HG02759 (cell line): ENCODE measurements around the gene NEK8.

Experiments used
- ATAC-seq: cut with Tn5 transposase; IDR thresholded peaks from one replicate; pipeline ENCODE4 v1.9.1; 2021; ENCODE audit warnings: mild to moderate bottlenecking, moderate library complexity; ENCODE audit not compliant: unreplicated experiment

The NEK8 gene

DNA sequence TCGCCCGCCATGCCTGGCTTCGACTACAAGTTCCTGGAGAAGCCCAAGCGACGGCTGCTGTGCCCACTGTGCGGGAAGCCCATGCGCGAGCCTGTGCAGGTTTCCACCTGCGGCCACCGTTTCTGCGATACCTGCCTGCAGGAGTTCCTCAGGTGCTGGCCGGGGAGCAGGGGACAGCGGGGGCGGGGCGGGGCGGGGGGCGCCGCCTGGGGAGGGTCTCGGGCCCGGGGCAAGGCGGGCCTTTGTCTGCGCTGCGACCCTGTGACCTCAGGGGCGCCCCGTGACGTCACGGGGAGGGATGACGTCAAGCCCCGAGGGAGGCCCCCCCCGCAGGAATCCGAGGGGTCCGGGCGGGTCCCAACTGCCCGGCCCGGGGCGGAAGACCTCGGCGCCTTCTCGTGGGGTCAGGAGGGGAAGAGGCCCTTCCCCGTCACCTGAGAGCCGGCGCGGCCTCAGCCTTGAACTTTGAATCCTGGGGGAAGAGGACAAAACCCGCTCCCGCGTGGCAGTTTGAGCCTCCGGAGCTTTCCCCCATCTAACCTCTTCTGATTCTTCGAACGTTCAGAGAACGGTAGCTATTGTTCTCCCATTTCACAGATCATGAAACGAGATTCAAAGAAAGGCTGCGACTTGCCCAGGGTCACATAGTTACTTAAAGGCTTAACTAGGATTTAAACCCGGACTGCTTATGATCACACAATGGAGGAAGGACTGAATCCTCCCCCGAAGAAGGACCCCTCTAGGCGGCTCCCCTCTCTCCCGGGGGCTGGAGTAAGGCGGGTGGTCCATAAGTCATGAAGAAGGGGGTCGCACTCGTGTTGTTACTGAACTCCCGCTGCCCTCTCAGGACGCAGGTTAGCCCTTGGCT is 15.8 kb downstream of the NEK8 start:
- ATAC-seq, result peak; percentile 42

DNA sequence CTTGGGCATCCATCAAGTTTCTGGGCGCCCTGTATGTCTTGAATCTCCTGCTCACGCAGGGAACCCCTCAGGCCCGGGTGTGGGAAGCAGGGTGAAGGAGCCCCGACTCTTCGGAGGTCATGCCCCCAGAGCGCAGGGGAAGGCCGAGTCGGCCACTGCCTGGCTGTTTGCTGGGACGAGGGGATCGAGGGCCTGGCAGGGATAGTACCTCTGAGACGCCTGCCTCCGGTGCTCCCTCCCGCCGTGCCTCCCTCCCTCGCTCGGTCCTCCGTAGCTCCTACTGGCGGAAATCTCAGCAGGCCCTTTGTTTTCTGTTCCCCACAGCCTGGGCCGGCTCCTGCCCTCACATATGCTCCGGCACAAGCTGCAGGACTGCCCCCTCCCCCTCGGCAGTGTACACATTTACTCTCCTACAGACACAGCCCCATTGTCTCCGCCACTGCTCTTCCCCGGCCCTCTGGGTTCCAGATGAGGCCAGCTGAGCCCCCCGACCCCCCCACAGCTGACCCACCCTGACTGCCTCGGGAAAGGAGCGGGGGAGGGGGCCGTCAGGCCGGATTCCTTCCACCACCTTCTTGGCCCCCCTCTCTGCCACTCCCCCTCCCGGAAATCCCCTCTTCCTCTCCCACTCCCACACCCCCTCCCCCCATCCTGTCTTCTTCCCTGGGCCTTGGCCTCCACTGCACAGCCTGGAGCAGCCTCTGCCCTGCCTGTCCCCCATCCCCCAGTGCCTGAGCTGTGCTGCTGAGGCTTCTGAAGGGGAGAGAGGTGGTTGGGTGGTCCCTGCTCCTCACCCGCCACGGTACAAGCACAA is 16.6 kb downstream of the NEK8 start:
- no peak for ATAC-seq

DNA sequence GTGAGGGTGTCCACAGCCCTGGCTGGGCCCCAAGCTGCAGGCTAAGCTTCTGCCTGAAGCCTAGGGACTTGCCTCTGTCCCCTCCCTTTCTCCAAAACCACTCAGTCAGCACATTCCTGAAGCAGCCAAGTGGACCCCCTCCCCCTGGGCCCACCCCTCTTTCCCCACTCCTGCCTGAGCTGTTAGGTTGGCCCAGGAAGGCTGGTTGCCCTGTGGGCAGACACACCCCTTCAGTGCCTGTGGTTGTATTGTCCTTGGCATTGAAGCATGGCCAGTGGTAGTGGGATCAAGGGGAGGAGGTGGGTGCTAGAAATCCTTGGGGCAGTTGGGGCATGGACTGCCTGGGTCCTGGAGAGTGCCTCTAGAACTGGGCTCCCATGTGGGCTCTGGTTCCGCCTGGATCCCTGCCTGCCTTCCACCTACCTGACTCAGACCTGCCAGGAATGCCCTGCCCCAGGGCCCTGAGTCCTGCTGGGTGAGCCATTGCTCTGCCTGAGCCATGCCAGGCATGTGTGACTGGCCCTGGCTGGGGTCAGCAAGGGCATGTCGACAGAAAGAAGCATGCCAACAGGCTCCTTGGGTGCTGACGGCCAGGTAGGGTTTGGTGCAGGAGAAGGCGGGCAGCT is 17.3 kb downstream of the NEK8 start:
- no peak for ATAC-seq

DNA sequence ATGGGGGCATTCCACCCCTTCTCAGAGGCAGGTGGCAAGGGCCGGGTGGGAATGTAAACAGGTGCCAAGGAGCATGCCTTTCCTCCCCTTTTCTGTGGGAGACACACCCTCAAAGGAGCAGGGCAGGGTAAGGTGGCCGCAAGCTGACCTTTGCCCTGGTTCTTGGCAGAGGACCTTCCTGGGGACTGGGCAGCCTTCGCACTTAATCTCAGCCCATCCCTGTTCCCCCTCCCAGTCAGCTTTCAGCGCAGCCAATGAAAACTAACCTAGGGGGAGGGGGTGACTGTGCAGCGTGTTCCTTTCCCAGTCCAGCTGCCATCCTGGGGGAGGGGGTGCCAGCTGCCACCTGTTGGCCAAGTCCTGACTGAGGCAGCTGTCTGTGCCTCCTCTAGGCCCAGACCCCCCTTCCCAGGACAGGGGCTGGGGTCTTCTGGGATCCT is 18.0 kb downstream of the NEK8 start:
- no peak for ATAC-seq

DNA sequence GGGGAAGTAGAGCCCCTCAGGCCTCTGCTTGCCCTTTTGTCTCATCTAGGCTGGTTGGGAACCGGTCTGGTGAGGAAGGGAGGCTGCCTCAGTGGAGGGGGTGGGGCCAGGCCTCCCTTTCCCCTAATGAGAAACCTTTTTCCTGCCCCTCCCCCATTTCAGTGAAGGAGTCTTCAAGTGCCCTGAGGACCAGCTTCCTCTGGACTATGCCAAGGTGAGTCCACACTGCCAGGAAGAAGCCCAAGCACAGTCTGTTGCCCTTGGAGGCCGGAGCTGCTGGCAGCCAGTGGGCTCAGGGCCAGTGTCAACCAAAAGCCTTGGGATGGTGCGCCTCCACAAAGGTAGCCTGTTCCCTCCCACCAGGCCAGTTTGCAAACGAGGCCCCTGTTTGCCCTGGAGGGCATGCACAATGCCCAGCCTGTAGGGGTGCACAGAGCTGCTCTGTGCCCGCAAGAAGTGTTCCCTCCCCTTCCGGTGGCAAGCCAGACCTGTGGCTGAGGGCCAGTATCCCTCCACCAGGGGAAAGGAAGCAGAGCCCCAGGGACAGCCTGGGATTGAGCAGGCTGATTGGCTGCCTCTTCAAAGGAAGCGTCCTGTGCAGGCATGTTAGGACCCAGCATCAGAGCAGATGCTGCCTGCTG is 18.6 kb downstream of the NEK8 start:
- no peak for ATAC-seq

DNA sequence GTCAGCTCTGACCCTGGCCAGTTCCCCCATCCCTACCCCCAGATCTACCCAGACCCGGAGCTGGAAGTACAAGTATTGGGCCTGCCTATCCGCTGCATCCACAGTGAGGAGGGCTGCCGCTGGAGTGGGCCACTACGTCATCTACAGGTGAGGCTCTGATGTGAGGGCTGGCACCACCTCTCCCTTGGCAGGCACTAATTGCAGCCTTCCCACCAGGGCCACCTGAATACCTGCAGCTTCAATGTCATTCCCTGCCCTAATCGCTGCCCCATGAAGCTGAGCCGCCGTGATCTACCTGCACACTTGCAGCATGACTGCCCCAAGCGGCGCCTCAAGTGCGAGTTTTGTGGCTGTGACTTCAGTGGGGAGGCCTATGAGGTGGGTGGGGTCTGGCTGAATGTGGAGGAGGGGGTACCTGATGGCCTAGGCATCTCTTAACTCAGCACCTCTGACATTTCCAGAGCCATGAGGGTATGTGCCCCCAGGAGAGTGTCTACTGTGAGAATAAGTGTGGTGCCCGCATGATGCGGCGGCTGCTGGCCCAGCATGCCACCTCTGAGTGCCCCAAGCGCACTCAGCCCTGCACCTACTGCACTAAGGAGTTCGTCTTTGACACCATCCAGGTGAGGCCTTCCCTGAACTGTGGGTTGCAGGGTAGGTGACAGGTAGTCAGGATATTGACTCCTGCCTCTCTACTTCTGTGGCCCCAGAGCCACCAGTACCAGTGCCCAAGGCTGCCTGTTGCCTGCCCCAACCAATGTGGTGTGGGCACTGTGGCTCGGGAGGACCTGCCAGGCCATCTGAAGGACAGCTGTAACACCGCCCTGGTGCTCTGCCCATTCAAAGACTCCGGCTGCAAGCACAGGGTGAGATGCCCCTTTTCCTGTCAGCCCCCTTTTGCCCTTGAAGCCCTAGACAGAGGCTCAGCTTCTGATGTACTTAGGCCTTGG is 19.5 kb downstream of the NEK8 start:
- no peak for ATAC-seq

DNA sequence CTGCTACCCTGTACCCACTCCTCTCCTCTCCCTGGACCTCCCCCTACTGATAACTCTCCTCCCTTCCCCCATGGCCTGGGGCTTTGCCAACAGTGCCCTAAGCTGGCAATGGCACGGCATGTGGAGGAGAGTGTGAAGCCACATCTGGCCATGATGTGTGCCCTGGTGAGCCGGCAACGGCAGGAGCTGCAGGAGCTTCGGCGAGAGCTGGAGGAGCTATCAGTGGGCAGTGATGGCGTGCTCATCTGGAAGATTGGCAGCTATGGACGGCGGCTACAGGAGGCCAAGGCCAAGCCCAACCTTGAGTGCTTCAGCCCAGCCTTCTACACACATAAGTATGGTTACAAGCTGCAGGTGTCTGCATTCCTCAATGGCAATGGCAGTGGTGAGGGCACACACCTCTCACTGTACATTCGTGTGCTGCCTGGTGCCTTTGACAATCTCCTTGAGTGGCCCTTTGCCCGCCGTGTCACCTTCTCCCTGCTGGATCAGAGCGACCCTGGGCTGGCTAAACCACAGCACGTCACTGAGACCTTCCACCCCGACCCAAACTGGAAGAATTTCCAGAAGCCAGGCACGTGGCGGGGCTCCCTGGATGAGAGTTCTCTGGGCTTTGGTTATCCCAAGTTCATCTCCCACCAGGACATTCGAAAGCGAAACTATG is 20.4 kb downstream of the NEK8 start:
- no peak for ATAC-seq

DNA sequence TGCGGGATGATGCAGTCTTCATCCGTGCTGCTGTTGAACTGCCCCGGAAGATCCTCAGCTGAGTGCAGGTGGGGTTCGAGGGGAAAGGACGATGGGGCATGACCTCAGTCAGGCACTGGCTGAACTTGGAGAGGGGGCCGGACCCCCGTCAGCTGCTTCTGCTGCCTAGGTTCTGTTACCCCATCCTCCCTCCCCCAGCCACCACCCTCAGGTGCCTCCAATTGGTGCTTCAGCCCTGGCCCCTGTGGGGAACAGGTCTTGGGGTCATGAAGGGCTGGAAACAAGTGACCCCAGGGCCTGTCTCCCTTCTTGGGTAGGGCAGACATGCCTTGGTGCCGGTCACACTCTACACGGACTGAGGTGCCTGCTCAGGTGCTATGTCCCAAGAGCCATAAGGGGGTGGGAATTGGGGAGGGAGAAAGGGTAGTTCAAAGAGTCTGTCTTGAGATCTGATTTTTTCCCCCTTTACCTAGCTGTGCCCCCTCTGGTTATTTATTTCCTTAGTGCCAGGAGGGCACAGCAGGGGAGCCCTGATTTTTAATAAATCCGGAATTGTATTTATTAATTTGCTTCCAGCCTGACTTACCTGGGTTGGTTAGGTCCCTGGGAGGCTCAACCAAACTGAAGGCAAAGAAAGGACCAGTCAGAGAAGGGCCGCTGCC is 21.1 kb downstream of the NEK8 start:
- ATAC-seq, result no peak

DNA sequence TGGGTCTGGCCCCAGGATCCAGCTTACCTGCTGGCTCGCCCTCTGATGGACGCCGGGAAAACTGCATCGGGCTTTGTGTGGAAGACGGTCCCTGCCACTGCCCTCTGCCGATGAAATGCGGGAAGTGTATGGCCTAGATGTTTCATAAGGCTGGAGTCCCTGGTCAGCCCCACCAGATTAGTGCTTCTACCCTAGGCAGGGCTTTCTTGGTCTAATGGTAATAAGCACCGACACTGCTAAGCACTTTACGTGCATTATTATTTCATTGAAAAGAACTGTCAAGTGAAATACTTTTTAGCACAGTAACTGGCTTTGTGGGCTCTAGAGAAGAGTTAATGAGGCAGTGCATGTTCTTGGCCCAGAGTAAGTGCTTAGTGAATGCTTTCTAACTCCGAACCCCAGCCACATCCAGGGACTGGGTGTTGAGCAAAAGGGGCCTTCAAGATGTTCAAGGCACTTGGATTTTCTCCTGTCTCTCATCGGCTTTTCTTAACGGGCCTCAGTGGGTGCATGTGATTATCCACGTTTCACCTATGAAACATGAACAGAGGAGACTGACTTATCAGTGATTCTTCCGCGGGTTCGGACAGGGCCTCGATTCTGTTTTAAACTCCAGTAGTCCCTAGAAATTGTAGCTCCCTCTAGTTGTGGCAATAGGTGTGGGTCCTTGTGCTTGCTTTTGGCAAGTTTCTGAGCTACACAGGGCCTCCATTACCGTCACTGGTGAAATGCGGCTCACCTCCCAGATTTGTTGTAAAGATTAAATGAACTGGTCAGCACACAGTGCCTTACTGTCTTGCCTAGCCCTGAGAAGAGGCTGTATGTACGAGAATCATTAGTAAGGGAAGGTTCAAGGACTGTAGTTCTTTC is 21.8 kb downstream of the NEK8 start:
- peak; percentile 76 for ATAC-seq

DNA sequence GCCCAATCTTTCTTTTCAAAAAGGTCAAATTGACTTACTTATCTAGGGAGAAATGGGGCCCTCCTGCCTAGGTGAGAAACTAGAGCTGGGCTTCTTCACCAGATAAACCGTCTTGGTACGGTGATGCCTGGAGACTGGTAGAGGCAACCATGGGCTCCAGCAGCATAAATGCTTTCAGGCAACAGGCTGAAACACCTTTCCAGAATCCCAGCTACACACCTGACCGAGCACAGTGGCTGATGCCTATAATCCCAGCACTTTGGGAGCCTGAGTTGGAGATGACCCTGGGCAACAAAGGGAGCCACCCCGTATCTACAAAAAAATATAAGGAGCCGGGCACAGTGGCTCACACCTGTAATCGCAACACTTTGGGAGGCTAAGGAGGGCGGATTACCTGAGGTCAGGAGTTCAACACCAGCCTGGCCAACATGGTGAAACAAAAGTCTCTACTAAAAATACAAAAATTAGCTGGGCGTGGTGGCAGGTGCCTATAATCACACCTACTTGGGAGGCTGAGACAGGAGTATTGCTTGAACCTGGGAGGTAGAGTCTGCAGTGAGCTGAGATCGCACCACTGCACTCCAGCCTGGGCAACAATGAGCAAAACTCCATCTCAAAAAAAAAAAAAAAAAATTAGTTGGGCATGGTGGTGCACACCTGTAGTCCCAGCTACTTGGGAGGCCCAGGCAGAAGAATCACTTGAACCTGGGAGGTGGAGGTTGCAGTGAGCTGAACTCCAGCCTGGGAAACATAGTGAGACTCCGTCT is 23.2 kb downstream of the NEK8 start:
- ATAC-seq, result no peak

DNA sequence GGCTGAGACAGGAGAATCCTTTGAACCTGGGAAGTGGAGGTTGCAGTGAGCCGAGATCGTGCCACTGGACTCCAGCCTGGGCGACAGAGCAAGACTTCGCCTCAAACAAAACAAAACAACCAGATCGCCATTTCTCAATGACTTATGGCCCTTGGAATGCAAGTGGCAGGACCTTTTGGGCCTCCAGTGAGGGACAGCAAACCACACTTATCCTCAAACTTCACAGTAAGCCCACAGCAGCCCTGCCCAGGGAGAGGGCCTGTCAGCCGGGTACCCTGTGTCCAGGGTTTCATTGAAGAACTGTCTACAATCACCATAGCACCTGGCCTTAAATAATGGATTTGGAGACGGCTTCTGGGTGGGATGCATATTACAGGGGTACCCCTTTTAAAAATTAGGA is 26.9 kb downstream of the NEK8 start:
- ATAC-seq, result no peak

DNA sequence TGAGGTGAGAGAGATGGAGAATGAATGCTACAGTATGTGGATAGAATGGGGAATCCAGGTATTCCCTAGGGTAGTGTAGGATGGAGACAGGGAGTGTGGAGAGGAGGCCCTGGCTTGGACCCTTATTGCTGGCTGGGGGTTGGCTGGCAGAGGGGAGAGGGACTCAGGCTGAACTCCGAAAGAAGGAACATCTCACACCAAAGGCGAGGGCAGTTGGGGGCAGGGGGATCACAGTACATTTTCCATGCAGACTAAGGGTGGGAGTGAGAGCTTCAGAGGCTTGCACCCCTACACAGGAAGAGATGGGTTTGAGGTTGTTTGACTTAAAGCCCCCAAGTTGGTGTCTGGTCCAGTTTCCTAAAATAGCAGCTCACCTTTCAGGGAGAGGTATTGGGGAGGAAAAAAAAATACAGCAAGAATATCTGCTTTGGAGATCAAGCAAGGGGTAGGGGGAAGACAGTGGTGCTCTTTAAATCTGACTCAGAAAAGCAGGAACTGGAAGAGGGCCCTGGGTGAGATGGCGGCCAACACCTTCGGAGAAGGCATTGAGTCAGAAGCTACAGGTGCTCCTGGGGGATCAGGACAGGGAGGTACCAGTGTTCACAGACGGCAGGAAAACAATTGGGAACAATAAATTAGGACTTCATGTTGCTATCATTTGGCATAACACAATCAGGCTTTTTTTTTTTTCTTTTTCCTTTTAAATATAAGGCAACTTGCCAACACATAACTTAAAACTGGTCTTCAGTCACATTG is 27.6 kb downstream of the NEK8 start:
- no peak for ATAC-seq

DNA sequence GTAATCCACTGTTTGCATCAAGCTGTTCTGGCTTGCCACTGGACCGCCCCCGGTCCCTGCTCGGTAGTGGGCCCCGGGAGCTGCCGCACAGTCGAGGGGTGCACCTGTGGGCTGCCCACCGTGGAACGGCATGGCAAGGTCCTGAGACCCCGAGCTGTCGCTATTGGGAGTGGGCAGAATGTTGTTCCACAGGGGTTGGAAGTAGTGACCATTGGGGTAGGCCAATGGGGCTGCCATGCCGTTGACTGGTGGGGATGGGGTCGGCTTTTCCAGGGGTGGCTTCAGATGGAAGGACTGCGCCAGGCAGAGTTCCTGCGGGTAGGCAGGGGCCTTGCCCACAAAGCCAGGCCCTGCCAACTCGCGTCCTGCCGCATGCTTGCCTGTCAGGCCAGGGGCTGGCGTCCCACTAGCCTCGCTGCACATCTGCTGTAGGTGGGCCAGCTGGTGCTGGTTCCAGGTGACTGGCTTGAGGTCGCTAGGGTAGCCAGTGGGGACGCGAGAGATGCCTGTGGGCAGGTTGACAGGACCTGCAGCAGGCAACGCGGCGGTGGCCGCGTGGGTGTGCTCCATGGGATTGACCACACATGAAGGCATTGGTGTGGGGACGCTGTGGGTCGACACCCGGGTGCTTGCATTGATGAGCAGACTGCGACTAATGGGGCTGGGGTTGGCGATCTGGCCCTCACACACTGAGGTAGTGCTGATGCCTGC is 30.0 kb downstream of the NEK8 start:
- ATAC-seq, result no peak

DNA sequence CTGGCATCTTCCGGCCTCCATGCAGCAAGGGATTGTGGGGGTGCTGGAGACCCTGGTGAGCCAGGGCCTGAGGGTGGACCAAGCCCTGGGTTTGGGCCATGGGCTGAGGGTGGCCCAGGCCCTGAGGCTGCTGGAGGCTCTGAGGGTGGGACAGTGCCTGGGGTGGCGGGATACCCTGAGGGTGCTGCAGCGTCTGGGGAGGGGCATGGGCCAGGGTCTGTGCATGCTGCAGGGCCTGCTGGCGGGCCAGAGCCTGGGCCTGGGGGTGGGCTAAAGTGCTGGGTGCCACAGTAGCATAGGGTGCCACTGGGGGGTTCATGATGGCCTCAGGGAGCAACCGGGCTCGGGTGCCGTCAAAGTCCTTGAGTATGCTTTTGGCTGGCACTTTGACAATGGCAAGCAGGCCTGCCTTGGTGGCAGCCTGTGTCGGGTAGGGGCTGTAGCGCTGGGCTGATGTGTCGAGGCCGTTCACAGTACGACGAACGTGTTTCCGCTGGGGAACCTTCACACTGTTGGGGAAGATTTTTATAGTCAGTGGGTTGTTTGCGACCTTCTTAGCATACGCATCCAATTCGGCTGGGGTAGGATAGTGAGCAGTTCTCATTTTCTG is 30.8 kb downstream of the NEK8 start:
- ATAC-seq, result no peak
